NCI-H187 (cell line): ENCODE measurements around the gene NDUFAF7.
"Not testable (repeated sequence)": the region's sequence is repeated elsewhere in the genome, so short reads cannot be mapped to it uniquely, and the experiment has no call there.

Experiments used
- DNase-seq, 2 experiments: peaks; one replicate each; lab custom pipeline; 2025; lab: John Stamatoyannopoulos, UW

Gene NDUFAF7

DNA sequence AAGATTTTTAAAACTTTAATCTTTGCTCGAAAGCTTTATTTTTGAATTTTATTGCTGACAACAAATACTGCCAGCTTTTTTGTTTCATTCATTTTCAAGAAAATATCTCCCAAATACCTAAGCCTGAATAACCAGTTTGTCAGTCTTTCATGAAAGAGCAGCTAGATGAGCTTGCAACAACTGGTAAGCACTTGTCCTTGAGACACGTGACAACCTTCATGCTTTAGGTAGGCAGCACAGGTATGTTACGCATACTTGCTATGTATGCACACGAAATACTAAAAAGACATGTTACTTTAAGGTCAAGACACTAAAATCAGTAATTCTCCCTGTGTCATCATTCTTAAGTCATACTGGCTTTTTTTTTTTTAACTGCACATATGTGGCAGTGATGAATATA, 12.4 kb upstream of the NDUFAF7 start:
- DNase-seq = no peak

- DNase-seq = no peak
Observed at GRCh38 chr2:37223131-37223530, 8.3 kb upstream of the NDUFAF7 start.

- DNase-seq = no peak
Observed at GRCh38 chr2:37224063-37224462, 7.4 kb upstream of the NDUFAF7 start.

DNA sequence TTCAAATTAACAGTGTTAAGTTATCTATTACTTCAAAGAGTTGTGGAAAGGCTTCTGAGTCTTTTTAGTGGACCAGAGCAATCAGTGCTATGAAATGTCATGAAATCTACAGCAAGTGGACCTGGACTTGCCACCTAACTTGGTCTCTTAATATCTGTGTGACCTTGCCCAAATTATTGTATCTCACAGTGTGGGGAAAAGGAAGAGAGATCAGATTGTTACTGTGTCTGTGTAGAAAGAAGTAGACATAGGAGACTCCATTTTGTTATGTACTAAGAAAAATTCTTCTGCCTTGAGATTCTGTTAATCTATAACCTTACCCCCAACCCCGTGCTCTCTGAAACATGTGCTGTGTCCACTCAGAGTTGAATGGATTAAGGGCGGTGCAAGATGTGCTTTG, 6.3 kb upstream of the NDUFAF7 start:
- DNase-seq = not testable (repeated sequence)

GRCh38 chr2:37226863-37227262, 4.6 kb upstream of the NDUFAF7 start:
- no peak for DNase-seq

GRCh38 chr2:37228788-37229187, 2.7 kb upstream of the NDUFAF7 start:
- DNase-seq = no peak

DNA sequence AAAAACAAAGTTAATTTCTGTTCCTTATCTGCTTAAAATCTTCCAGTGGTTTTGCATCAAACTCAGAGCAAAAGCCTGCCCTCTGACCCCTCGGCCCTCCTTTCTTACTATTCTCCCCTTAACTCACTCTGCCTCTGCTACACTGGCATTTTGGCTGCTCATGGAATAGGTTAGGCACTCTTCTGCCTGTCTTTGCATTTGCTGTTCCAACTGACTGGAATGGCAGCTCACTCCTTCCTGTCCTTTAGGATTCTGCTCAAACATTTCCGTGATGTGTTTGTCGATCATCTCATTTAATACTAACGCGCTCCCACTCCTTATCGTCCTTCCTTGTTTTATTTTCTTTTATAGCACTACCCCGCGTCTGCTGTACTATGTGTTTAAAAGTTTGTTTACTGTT, 877 bp upstream of the NDUFAF7 start:
- DNase-seq = no peak

- DNase-seq = no peak
Observed at GRCh38 chr2:37232131-37232933, 874 bp downstream of the NDUFAF7 start.

DNA sequence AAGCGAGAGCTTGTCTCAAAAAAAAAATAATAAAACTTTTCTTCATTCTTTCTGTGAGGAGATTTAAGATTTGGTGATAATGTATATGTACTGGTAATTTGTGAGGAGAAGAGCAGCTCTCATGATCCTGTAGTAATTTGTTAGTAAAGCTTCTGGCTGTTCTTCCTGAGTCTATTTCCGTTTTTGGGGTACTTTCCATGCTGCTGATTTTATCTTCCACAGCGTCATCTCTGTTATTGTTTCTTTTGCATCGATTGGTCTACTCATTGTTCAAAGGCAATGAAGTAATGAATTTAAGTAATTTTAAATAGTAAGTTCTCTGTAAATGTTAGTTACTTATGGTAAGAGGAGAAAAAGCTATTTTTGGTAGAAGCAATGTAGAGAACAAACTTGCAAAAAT, 12.0 kb downstream of the NDUFAF7 start:
- DNase-seq = no peak

GRCh38 chr2:37244017-37244416, 12.6 kb downstream of the NDUFAF7 start:
- DNase-seq = no peak

DNA sequence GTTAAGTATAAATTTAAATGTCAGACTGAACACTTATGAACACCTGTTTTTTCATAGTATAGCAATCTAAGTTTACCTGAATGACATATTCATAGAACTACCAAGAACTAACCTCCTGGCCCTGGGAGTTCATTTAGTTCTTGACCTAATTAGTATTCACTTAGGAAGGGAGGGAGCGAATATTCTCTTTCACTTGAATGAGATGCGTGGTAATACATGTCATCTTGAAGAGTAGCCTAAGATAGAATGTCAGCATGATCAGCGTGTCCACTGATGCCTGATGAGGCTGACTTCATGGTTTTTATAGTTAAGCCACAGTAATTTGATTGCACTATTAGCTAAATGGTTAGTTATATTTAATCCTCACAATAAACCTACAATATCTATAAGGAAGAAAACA, 13.3 kb downstream of the NDUFAF7 start:
- no peak for DNase-seq

GRCh38 chr2:37246205-37246604, 14.7 kb downstream of the NDUFAF7 start:
- no peak for DNase-seq

- no peak for DNase-seq
Observed at GRCh38 chr2:37250869-37251740, 19.6 kb downstream of the NDUFAF7 start.

GRCh38 chr2:37262522-37262921, 31.1 kb downstream of the NDUFAF7 start:
- no peak for DNase-seq

- no peak for DNase-seq
Observed at GRCh38 chr2:37263839-37264238, 32.4 kb downstream of the NDUFAF7 start.

DNA sequence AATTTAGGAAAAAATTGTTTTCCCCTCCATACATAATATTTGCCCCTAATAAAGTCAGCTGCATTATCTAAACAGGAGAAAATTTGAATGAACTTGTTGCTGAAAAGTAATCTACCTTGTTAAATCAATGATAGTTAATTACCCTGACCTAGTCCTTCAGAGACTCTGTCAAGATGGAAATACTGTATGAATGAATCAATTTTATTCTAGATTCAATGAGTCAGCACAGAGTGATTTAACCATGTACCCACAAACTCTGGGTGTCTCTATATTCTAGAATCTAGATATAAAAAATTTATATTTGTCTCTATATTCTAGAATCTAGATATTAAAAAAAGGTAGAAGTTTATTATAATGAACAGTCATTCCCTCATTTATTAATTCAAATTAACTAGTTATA, 36.2 kb downstream of the NDUFAF7 start:
- DNase-seq = no peak

DNA sequence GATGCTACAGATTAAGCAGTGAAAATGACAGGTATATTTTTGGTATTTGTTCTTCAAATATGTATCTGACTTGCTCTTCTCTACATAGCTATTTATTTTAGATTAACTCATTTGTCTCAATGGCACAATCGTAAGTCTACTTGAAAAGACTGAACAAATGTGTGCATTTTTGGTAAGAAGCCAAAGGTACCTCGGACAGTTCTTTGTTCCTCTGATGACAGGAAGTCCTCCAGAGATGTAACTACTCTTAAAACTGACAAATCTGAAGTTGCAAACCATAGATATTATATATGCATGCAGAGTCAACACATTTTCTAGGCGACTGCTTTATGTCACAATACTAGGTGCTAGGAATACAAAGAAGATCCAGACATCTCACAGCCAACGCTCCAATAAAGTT, 36.7 kb downstream of the NDUFAF7 start:
- DNase-seq = no peak

GRCh38 chr2:37271376-37272067, 40.1 kb downstream of the NDUFAF7 start:
- DNase-seq = no peak

DNA sequence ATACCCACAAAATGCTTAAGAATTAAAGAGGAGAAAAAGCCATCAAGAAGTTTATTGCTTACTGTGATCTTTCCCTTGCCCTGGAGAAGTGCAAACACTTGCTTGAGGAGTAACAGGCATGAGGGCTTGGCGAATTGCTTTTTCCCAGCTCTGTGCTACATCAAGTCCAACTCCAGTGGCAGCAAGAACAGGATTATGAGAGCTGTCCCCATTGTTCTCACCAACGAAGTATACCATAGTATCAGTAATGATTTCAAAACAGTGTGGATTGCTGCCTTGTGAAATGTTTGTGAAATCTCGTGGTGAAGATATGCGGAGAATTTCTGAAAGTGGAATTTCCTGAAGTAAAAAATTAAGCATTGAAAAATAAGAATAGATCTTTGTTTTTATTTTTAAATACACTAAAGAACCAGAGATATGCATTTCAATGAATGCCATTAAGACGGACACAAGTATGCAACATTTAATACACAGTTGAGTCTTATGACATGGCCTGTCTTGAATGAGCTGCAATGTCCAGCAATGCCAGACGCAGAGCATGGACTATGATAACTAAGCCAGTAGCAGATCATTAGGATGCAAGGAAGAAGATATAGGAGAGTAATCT, 43.0 kb downstream of the NDUFAF7 start:
- no peak for DNase-seq

GRCh38 chr2:37276291-37276690, 44.8 kb downstream of the NDUFAF7 start:
- DNase-seq = no peak

DNA sequence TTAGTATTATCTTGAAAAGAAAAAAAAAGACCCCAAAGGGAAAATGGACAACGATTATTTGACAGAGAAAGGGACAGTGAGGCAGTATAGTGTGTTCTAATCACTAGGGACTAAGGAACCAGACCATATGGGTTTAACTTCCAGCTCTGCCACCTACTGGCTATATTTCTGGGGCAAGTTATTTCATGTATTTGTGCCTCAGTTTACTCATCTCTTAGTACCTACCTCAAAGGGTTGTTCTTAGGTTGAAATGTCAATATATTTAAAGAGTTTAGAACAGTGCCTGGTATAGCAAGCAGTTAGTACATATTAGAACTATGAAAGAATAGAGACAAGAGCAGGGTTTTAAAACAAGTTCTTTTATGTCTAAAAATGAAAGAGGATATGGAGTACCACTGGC, 50.5 kb downstream of the NDUFAF7 start:
- DNase-seq = no peak

GRCh38 chr2:37282746-37283145, 51.3 kb downstream of the NDUFAF7 start:
- no peak for DNase-seq
